Measurements from ENCODE around the gene QPCT. TPM values are rescaled to one million over a fixed set of nuclear protein-coding genes. Genes with fewer than 3 reads are reported as not detected.

The QPCT gene
- total RNA-seq, 2 experiments from 2014 or later = 3.5 to 52.6 TPM

- no peak overlapping the region for H2AFZ ChIP-seq (ENCODE audit: low read length)
- DNase-seq (ENCODE audit: low spot score) = no peak
- CTCF ChIA-PET (ENCODE audit: unreplicated experiment) = interaction anchor here (0.6 to 1.3 kb wide), 2 partner anchors 9 to 56 kb away, joined by 3 read pairs; no protein-coding TSS in a partner anchor
- intact Hi-C loops (cut with micrococcal nuclease; ENCODE audit: unreplicated experiment) = no loop called here
- no peak for TF ChIP-seq EZH2phosphoT487 (IDR thresholded peaks at IDR 0.05; ENCODE audit: borderline replicate concordance, low read depth, low read length)
- no peak for TF ChIP-seq CTCF (conservative IDR thresholded peaks at IDR 0.05; ENCODE audit: low read length)
- no TSS peak for BruUV-seq (replicated peaks)
- no peaks in the 10 kb centered on the region for H3K36me3 ChIP-seq (ENCODE audit: insufficient read depth, low read length)
- POLR2A ChIA-PET = interaction anchor here (0.5 to 9.8 kb wide), 8 partner anchors 10 to 371 kb away, joined by 3 to 365 read pairs (median 8); partner anchors contain the start of gene PRKD3
- H4K20me1 ChIP-seq (ENCODE audit: insufficient read depth, low read length) = no peaks in the 10 kb centered on the region
- peaks cover 79% of the 10 kb centered on the region for H3K4me1 ChIP-seq (ENCODE audit: insufficient read depth, low read length, poor library complexity, severe bottlenecking)
- no peak overlapping the region for H3K4me3 ChIP-seq (ENCODE audit: low read depth, low read length, poor library complexity, severe bottlenecking)
- H3K27ac ChIP-seq (ENCODE audit: low read depth, low read length, poor library complexity, severe bottlenecking) = no peak overlapping the region
- H3K4me2 ChIP-seq (ENCODE audit: low read length) = no peak overlapping the region
- H3K9me3 ChIP-seq (ENCODE audit: low read length) = no peaks in the 10 kb centered on the region
- no peaks in the 10 kb centered on the region for H3K9me2 ChIP-seq (ENCODE audit: insufficient read depth, low read length)
- H3K79me2 ChIP-seq (ENCODE audit: insufficient read depth, low read depth, low read length) = peaks cover 10% of the 10 kb centered on the region; the same call in 1 of the 2 replicates
Measured at GRCh38 chr2:37340637-37341036, 3.8 kb upstream of the QPCT start.

- POLR2A ChIA-PET = interaction anchor here (0.7 to 9.8 kb wide), 12 partner anchors 9 to 48 kb away, joined by 3 to 365 read pairs (median 6); partner anchors contain the start of gene PRKD3
- Histone ChIP-seq H3K9me3 (ENCODE audit: low read length) (no peaks in the 10 kb centered on the region), H3K4me2 (ENCODE audit: low read length) (peak overlapping the region; percentile 95), H3K27ac (ENCODE audit: low read depth, low read length, poor library complexity, severe bottlenecking) (peak overlapping the region; percentile 41), H2AFZ (ENCODE audit: low read length) (peak overlapping the region; percentile 98; the same call in 1 of the 2 replicates), H4K20me1 (ENCODE audit: insufficient read depth, low read length) (no peaks in the 10 kb centered on the region), H3K36me3 (ENCODE audit: insufficient read depth, low read length) (no peaks in the 10 kb centered on the region), H3K9me2 (ENCODE audit: insufficient read depth, low read length) (no peaks in the 10 kb centered on the region), H3K4me1 (ENCODE audit: insufficient read depth, low read length, poor library complexity, severe bottlenecking) (peaks cover 79% of the 10 kb centered on the region), H3K79me2 (ENCODE audit: insufficient read depth, low read depth, low read length) (no peaks in the 10 kb centered on the region), H3K4me3 (ENCODE audit: low read depth, low read length, poor library complexity, severe bottlenecking) (no peak overlapping the region)
- CTCF ChIA-PET (ENCODE audit: unreplicated experiment) = interaction anchor here (0.7 kb wide), 1 partner anchor 35 kb away, joined by 3 read pairs; no protein-coding TSS in a partner anchor
- no peak for DNase-seq (ENCODE audit: low spot score)
- TF ChIP-seq CTCF (conservative IDR thresholded peaks at IDR 0.05; ENCODE audit: low read length) = no peak
- no TSS peak for BruUV-seq (replicated peaks)
- intact Hi-C loops (cut with micrococcal nuclease; ENCODE audit: unreplicated experiment) = no loop called here
Measured at GRCh38 chr2:37342591-37343220, 1.7 kb upstream of the QPCT start.
